GM18873 (cell line): Measurements from ENCODE around the gene COL25A1.

Source experiments
- ATAC-seq: cut with Tn5 transposase; IDR thresholded peaks from one replicate; pipeline ENCODE4 v1.9.1; 2021; ENCODE audit warnings: mild to moderate bottlenecking, moderate library complexity, moderate number of reproducible peaks; ENCODE audit not compliant: unreplicated experiment, low FRiP score

The COL25A1 gene

GRCh38 chr4:109177096-109177810 lies 125.2 kb downstream of the COL25A1 start:
- ATAC-seq = no peak

GRCh38 chr4:109174224-109174953 lies 128.1 kb downstream of the COL25A1 start:
- no peak for ATAC-seq

GRCh38 chr4:109172301-109172700 lies 130.2 kb downstream of the COL25A1 start:
- ATAC-seq = no peak

GRCh38 chr4:109171070-109171469 lies 131.4 kb downstream of the COL25A1 start:
- ATAC-seq = no peak

- ATAC-seq = no peak
Observed at GRCh38 chr4:109169170-109169569, 133.3 kb downstream of the COL25A1 start.

- no peak for ATAC-seq
Observed at GRCh38 chr4:109166586-109166985, 135.9 kb downstream of the COL25A1 start.

- no peak for ATAC-seq
Observed at GRCh38 chr4:109166126-109166525, 136.3 kb downstream of the COL25A1 start.

- no peak for ATAC-seq
Observed at GRCh38 chr4:109164011-109164410, 138.4 kb downstream of the COL25A1 start.

GRCh38 chr4:109163493-109163892 lies 139.0 kb downstream of the COL25A1 start:
- no peak for ATAC-seq

- no peak for ATAC-seq
Observed at GRCh38 chr4:109162759-109163158, 139.7 kb downstream of the COL25A1 start.

GRCh38 chr4:109160494-109160893 lies 142.0 kb downstream of the COL25A1 start:
- no peak for ATAC-seq

- no peak for ATAC-seq
Observed at GRCh38 chr4:109157696-109158095, 144.8 kb downstream of the COL25A1 start.

- ATAC-seq = no peak
Observed at GRCh38 chr4:109157205-109157604, 145.3 kb downstream of the COL25A1 start.

- no peak for ATAC-seq
Observed at GRCh38 chr4:109156356-109156755, 146.1 kb downstream of the COL25A1 start.

- no peak for ATAC-seq
Observed at GRCh38 chr4:109155682-109156283, 146.7 kb downstream of the COL25A1 start.

- no peak for ATAC-seq
Observed at GRCh38 chr4:109155084-109155483, 147.4 kb downstream of the COL25A1 start.

GRCh38 chr4:109154424-109154823 lies 148.0 kb downstream of the COL25A1 start:
- ATAC-seq = no peak

- no peak for ATAC-seq
Observed at GRCh38 chr4:109149836-109150235, 152.6 kb downstream of the COL25A1 start.

GRCh38 chr4:109148577-109149075 lies 153.8 kb downstream of the COL25A1 start:
- no peak for ATAC-seq

- ATAC-seq = no peak
Observed at GRCh38 chr4:109147135-109147534, 155.3 kb downstream of the COL25A1 start.

GRCh38 chr4:109146499-109146898 lies 156.0 kb downstream of the COL25A1 start:
- no peak for ATAC-seq
